WTC11 (cell line): ENCODE results near the gene GREM1. TPM values are rescaled to one million over a fixed set of nuclear protein-coding genes. Genes with fewer than 3 reads are reported as not detected.

Experiments used
- ATAC-seq: fragments of 200-7000 bp; cut with Tn5 transposase; 2 replicates; pipeline ENCODE4 v1.10.0; 2021; ENCODE audit warnings: mild to moderate bottlenecking, moderate library complexity
- CTCF ChIA-PET: fragments of 300-600 bp; sonication (Branson Sonifier 250); formaldehyde crosslinking; loops from one replicate; lab custom pipeline; 2021; ENCODE audit warnings: antibody characterized with exemption; lab: Charles Lee
- POLR2A ChIA-PET: fragments of 350-600 bp; sonication (Branson Sonifier 250); formaldehyde crosslinking; loops from one replicate; lab custom pipeline; 2021; ENCODE audit warnings: antibody characterized with exemption; lab: Charles Lee
- DNase-seq: peaks from one replicate; pipeline ENCODE4 v3.0.0; 2021; ENCODE audit warnings: low spot score
- H3K27ac Mint-ChIP-seq: 2 replicates; pipeline ENCODE4 v1.8.0; 2021; ENCODE audit warnings: mixed read lengths
- H3K27me3 Mint-ChIP-seq: 2 replicates; pipeline ENCODE4 v1.8.0; 2021; ENCODE audit warnings: low read depth, mild to moderate bottlenecking, moderate library complexity, mixed read lengths
- H3K36me3 Mint-ChIP-seq: 2 replicates; pipeline ENCODE4 v1.8.0; 2021; ENCODE audit warnings: mixed read lengths
- H3K4me1 Mint-ChIP-seq: 2 replicates; pipeline ENCODE4 v1.8.0; 2022; ENCODE audit warnings: mixed read lengths
- H3K4me3 Mint-ChIP-seq: 2 replicates; pipeline ENCODE4 v1.8.0; 2021; ENCODE audit warnings: mild to moderate bottlenecking, moderate library complexity, mixed read lengths
- H3K9me3 Mint-ChIP-seq: 2 replicates; pipeline ENCODE4 v1.8.0; 2021; ENCODE audit warnings: mixed read lengths
- CREM ChIP-seq: sonication (generic); formaldehyde crosslinking; IDR thresholded peaks from 2 replicates; pipeline ENCODE4 v1.8.1; 2022; ENCODE audit warnings: mild to moderate bottlenecking, missing genetic modification reagents, moderate library complexity
- E2F5 ChIP-seq: sonication (generic); formaldehyde crosslinking; IDR thresholded peaks from 2 replicates; pipeline ENCODE4 v1.8.1; 2022; ENCODE audit warnings: mild to moderate bottlenecking, moderate library complexity, missing genetic modification reagents
- EMX1 ChIP-seq: fragments of 250-450 bp; sonication (Bioruptor Pico); IDR thresholded peaks from 2 replicates; pipeline ENCODE4 v1.8.0; 2021; ENCODE audit warnings: mild to moderate bottlenecking
- ERG ChIP-seq: fragments of 250-450 bp; sonication (Bioruptor Pico); IDR thresholded peaks from 2 replicates; pipeline ENCODE4 v1.8.0; 2021; ENCODE audit warnings: mild to moderate bottlenecking
- ETV6 ChIP-seq: sonication (generic); formaldehyde crosslinking; IDR thresholded peaks from 2 replicates; pipeline ENCODE4 v1.8.1; 2022; ENCODE audit warnings: mild to moderate bottlenecking, missing genetic modification reagents
- FOXP1 ChIP-seq: sonication (generic); formaldehyde crosslinking; IDR thresholded peaks from 2 replicates; pipeline ENCODE4 v1.8.0; 2022; ENCODE audit warnings: missing genetic modification reagents, mild to moderate bottlenecking, moderate library complexity, borderline replicate concordance
- FOXP4 ChIP-seq: sonication (generic); formaldehyde crosslinking; IDR thresholded peaks from 2 replicates; pipeline ENCODE4 v1.8.0; 2022; ENCODE audit warnings: mild to moderate bottlenecking, missing genetic modification reagents
- IRF1 ChIP-seq: sonication (generic); formaldehyde crosslinking; IDR thresholded peaks from 2 replicates; pipeline ENCODE4 v1.8.0; 2023; ENCODE audit warnings: missing genetic modification reagents
- IRF2 ChIP-seq: sonication (generic); formaldehyde crosslinking; IDR thresholded peaks from 2 replicates; pipeline ENCODE4 v1.8.0; 2022; ENCODE audit warnings: low read depth, missing genetic modification reagents, borderline replicate concordance
- JAZF1 ChIP-seq: fragments of 250-450 bp; sonication (Bioruptor Pico); IDR thresholded peaks from 2 replicates; pipeline ENCODE4 v1.9.0; 2021; ENCODE audit warnings: moderate library complexity, mild to moderate bottlenecking, inconsistent platforms
- MYBL2 ChIP-seq: sonication (generic); formaldehyde crosslinking; IDR thresholded peaks from 2 replicates; pipeline ENCODE4 v1.8.1; 2023; ENCODE audit warnings: mild to moderate bottlenecking, moderate library complexity, missing genetic modification reagents
- NFATC4 ChIP-seq: fragments of 250-450 bp; sonication (Bioruptor Pico); IDR thresholded peaks from 2 replicates; pipeline ENCODE4 v1.9.0; 2021; ENCODE audit warnings: mild to moderate bottlenecking
- PRDM15 ChIP-seq: sonication (generic); formaldehyde crosslinking; IDR thresholded peaks from 2 replicates; pipeline ENCODE4 v1.8.0; 2022; ENCODE audit warnings: missing genetic modification reagents
- STAT6 ChIP-seq: sonication (generic); formaldehyde crosslinking; conservative IDR thresholded peaks from 2 replicates; pipeline ENCODE4 v1.8.1; 2023; ENCODE audit warnings: mild to moderate bottlenecking, low read depth, missing genetic modification reagents, moderate library complexity
- ZNF281 ChIP-seq: sonication (generic); formaldehyde crosslinking; IDR thresholded peaks from 2 replicates; pipeline ENCODE4 v1.8.0; 2023; ENCODE audit warnings: mild to moderate bottlenecking, missing genetic modification reagents
- ZNF396 ChIP-seq: fragments of 250-450 bp; sonication (Bioruptor Pico); IDR thresholded peaks from 2 replicates; pipeline ENCODE4 v1.8.0; 2021; ENCODE audit warnings: mild to moderate bottlenecking, moderate library complexity, borderline replicate concordance
- ZNF532 ChIP-seq: fragments of 250-450 bp; sonication (Bioruptor Pico); IDR thresholded peaks from 2 replicates; pipeline ENCODE4 v1.9.0; 2021; ENCODE audit warnings: mild to moderate bottlenecking, borderline replicate concordance
- total RNA-seq: library from RNA; stranded (reverse); gene quantifications from 3 replicates; pipeline ENCODE4 v1.2.3, GENCODE V29; 2021

The GREM1 gene
- total RNA-seq, 1 experiment from 2014 or later = 0.59 TPM

GRCh38 chr15:32775103-32775502 is 57.3 kb downstream of the GREM1 start:
- DNase-seq (no peak), ATAC-seq (no peak)
- no peak overlapping the region for H3K27ac Mint-ChIP-seq
- H3K4me3 Mint-ChIP-seq = no peak overlapping the region
- H3K4me1 Mint-ChIP-seq = no peaks in the 10 kb centered on the region
- no peak for TF ChIP-seq STAT6
- TF ChIP-seq IRF1 (CRISPR knock-in tag) = no peak
- TF ChIP-seq ERG (CRISPR knock-in tag) = no peak
- TF ChIP-seq EMX1 (CRISPR knock-in tag) = no peak
- TF ChIP-seq ETV6 (CRISPR knock-in tag) = no peak
- no peak for TF ChIP-seq E2F5
- no peak for TF ChIP-seq FOXP1
- no peak for TF ChIP-seq MYBL2 (CRISPR knock-in tag)
- no peak for TF ChIP-seq JAZF1 (CRISPR knock-in tag)
- no peak for TF ChIP-seq ZNF396
- TF ChIP-seq IRF2 (CRISPR knock-in tag) = no peak
- TF ChIP-seq PRDM15 (CRISPR knock-in tag) = no peak
- no peak for TF ChIP-seq FOXP4 (CRISPR knock-in tag)
- no peak for TF ChIP-seq NFATC4 (CRISPR knock-in tag)
- no peak for TF ChIP-seq ZNF281 (CRISPR knock-in tag)
- TF ChIP-seq CREM = no peak
- no peak for TF ChIP-seq ZNF532 (CRISPR knock-in tag)
- peaks cover 20% of the 10 kb centered on the region for H3K9me3 Mint-ChIP-seq
- H3K27me3 Mint-ChIP-seq = no peaks in the 10 kb centered on the region
- ChIA-PET POLR2A (no interaction called here), CTCF (interaction anchor here (2.1 kb wide), 1 partner anchor 112 kb away, joined by 9 read pairs; no protein-coding TSS in a partner anchor)
- H3K36me3 Mint-ChIP-seq = peaks cover 11% of the 10 kb centered on the region
